RWPE2 (cell line): ENCODE measurements around the gene CCDC24.

Source experiments
- ATAC-seq: fragments of 200-7000 bp; cut with Tn5 transposase; 3 replicates; pipeline ENCODE4 v1.9.1; 2021; ENCODE audit warnings: low read depth
- DNase-seq: peaks from one replicate; pipeline ENCODE4 v3.0.0-alpha.2; 2020; ENCODE audit warnings: low spot score
- H3K27ac ChIP-seq: fragments of 450-650 bp; 2 replicates; pipeline ENCODE4 v1.5.1; 2017; ENCODE audit warnings: mild to moderate bottlenecking; ENCODE audit not compliant: poor library complexity, severe bottlenecking
- H3K27me3 ChIP-seq: fragments of 250-450 bp; sonication (Bioruptor Pico); 2 replicates; pipeline ENCODE4 v1.5.1; 2021; ENCODE audit warnings: mild to moderate bottlenecking, moderate library complexity; ENCODE audit not compliant: insufficient read depth, poor library complexity, severe bottlenecking
- H3K36me3 ChIP-seq: fragments of 250-450 bp; sonication (Bioruptor Pico); 2 replicates; pipeline ENCODE4 v1.5.1; 2020; ENCODE audit warnings: low read depth, mild to moderate bottlenecking, moderate library complexity
- H3K4me1 ChIP-seq: fragments of 250-450 bp; sonication (Bioruptor Pico); 2 replicates; pipeline ENCODE4 v1.5.1; 2021; ENCODE audit warnings: mild to moderate bottlenecking, moderate library complexity; ENCODE audit not compliant: insufficient read depth, poor library complexity, severe bottlenecking
- H3K4me3 ChIP-seq: fragments of 250-450 bp; sonication (Bioruptor Pico); 2 replicates; pipeline ENCODE4 v1.5.1; 2021; ENCODE audit warnings: mild to moderate bottlenecking, moderate library complexity; ENCODE audit not compliant: severe bottlenecking
- H3K9me3 ChIP-seq: fragments of 250-450 bp; sonication (Bioruptor Pico); 2 replicates; pipeline ENCODE4 v1.5.1; 2021; ENCODE audit warnings: mild to moderate bottlenecking, moderate library complexity; ENCODE audit not compliant: severe bottlenecking
- TF ChIP-seq, protein P1 (sequence below): fragments of 450-650 bp; IDR thresholded peaks from one replicate; pipeline ENCODE4 v1.5.1; 2017; ENCODE audit warnings: mild to moderate bottlenecking, moderate library complexity; ENCODE audit not compliant: poor library complexity, severe bottlenecking

CCDC24 gene

DNA sequence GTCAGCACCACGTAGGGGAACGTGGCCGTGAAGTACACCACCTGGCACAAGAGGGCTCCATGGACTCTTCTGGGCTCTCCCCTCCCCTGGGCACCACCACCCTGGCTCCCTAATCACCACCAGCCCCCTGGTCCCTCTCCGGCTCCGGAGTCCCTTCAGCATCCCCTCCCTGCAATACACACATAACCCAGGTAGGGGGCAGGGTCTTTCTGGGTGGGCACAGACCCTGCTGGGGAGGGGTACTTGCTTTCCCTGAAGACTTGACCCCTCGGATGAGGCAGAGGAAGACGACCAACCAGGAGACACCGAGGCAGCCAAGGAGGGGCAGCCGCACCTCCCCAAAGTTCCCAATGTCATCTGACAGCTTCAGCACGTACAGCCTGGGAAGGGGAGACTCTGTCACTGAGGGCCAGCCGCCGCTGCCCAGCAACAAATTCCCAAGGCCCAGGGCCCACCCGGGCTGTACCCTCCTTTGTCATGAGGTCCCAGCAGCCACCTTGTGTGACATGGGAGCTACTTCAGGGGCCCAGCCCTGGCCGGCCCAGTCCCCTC lies 11.3 kb downstream of the CCDC24 start:
- ATAC-seq, result no peak
- TF ChIP-seq, protein P1, sequence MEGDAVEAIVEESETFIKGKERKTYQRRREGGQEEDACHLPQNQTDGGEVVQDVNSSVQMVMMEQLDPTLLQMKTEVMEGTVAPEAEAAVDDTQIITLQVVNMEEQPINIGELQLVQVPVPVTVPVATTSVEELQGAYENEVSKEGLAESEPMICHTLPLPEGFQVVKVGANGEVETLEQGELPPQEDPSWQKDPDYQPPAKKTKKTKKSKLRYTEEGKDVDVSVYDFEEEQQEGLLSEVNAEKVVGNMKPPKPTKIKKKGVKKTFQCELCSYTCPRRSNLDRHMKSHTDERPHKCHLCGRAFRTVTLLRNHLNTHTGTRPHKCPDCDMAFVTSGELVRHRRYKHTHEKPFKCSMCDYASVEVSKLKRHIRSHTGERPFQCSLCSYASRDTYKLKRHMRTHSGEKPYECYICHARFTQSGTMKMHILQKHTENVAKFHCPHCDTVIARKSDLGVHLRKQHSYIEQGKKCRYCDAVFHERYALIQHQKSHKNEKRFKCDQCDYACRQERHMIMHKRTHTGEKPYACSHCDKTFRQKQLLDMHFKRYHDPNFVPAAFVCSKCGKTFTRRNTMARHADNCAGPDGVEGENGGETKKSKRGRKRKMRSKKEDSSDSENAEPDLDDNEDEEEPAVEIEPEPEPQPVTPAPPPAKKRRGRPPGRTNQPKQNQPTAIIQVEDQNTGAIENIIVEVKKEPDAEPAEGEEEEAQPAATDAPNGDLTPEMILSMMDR, result no peak
- no peaks in the 10 kb centered on the region for H3K27me3 ChIP-seq
- H3K4me1 ChIP-seq, result no peaks in the 10 kb centered on the region
- no peak overlapping the region for H3K27ac ChIP-seq
- H3K4me3 ChIP-seq, result no peak overlapping the region
- H3K36me3 ChIP-seq, result peaks cover 13% of the 10 kb centered on the region; the same call in 1 of the 2 replicates
- no peak for DNase-seq
- no peaks in the 10 kb centered on the region for H3K9me3 ChIP-seq

DNA sequence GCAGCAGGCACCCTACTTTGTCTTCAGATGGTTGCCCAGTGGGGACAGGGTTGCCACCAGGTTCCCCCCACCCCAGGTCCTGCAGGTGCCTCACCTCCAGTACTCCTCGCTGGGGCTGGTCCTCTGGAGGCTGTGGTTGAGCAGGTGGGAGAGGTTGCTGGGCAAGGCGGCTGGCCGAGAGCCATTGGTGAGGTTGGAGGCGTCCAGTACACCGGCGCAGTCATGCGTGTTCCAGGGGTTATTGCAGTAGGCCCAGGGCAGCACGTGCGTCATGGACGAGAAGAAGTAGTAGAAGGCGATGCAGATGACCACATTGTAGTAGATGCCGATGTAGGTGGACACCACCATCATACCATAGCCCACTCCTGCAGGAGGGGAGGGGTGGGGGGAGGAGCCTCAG lies 16.9 kb downstream of the CCDC24 start:
- no peak overlapping the region for H3K4me3 ChIP-seq
- H3K27ac ChIP-seq, result no peak overlapping the region
- no peaks in the 10 kb centered on the region for H3K4me1 ChIP-seq
- H3K27me3 ChIP-seq, result no peaks in the 10 kb centered on the region
- H3K9me3 ChIP-seq, result no peaks in the 10 kb centered on the region
- TF ChIP-seq, protein P1, result no peak
- ATAC-seq (no peak), DNase-seq (no peak)
- peaks cover 13% of the 10 kb centered on the region; the same call in 1 of the 2 replicates for H3K36me3 ChIP-seq

DNA sequence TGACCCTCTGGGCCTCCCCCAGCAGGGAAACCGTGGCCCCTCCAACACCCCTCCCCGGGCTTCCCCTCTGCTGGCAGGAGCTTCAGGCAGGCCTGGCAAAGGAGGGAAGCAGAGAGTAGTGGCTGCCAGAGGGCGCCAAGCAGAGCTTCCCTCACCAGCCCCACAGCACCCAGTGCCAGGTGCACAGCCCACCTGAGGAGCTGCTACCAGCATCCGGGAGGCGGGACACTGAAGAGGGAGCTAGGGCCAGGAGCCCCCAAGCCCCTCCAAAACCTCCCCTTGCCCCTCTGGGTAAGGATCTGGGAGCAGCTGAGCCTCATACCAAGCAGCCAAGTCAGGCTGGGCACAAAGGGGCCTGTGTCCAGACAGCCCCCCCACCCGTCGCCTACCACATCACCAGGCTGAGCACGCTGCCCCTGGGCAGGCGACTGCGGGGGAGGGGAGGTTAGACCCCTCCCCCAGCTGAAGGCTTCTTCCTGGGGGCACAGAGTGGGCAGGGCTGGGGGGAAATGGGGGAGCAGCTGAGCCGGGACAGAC lies 19.6 kb downstream of the CCDC24 start:
- ATAC-seq (no peak), DNase-seq (no peak)
- 0 out of 2 replicates have a peak, but pooled peaks cover 2% of the 10 kb centered on the region for H3K36me3 ChIP-seq
- H3K4me3 ChIP-seq, result no peak overlapping the region
- H3K27ac ChIP-seq, result no peak overlapping the region
- no peaks in the 10 kb centered on the region for H3K4me1 ChIP-seq
- H3K27me3 ChIP-seq, result no peaks in the 10 kb centered on the region
- no peaks in the 10 kb centered on the region for H3K9me3 ChIP-seq
- TF ChIP-seq, protein P1, result no peak

DNA sequence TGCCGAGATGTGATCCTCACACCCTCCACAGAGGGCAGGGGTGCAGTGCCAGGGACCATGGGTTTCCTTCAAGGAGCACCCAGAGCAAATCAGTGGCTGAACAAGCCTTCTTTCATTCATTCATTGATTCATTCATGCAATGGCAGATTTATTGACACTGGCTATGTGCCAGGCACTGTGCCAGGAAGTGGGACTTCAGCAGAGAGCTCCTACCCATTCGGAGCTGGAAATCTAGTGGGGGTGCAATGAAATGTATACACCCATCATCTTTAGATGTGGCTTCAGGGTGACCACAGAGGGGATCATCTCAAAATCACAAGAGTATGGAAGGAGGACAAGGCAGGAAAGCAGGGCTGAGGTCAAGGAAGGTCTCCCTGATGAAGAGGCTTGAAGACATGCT lies 21.0 kb downstream of the CCDC24 start:
- no peaks in the 10 kb centered on the region for H3K36me3 ChIP-seq
- DNase-seq (no peak), ATAC-seq (no peak)
- TF ChIP-seq, protein P1, result no peak
- H3K27me3 ChIP-seq, result no peaks in the 10 kb centered on the region
- no peaks in the 10 kb centered on the region for H3K9me3 ChIP-seq
- H3K4me3 ChIP-seq, result no peak overlapping the region
- no peak overlapping the region for H3K27ac ChIP-seq
- H3K4me1 ChIP-seq, result no peaks in the 10 kb centered on the region

DNA sequence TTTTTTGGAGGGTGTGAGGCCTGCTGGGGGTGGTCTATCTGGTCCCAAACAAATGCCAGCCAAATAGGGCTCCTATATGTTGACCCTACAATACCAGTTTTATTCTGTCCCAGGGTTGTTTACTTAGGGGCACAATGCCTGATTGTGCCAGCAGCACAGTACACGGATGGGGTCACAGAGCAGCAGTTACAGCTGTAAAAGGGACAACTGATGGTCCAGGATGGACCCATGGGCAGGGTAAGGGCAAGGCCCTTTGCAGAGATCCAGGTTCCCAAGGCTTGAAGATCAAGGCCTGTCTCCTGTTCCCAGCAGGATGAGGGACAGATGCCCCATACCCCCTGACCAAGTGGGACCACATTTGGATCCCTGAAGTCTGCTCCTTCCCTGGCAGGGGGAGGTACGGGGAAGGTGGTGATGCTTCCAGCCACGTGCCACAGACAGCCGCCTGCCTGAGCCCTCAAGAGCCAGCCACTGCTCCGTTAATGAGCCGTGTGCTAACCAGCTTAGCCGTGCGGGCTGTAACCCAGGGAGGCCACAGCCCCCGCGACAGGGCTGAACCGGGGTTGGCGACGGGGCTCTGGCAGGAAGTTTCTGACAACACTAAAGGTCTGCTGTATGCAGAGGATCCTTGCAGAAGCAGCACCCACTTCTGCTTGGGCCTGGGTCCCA lies 21.7 kb downstream of the CCDC24 start:
- Histone ChIP-seq H3K4me1 (no peaks in the 10 kb centered on the region), H3K9me3 (no peaks in the 10 kb centered on the region), H3K36me3 (no peaks in the 10 kb centered on the region), H3K27ac (no peak overlapping the region), H3K4me3 (no peak overlapping the region), H3K27me3 (no peaks in the 10 kb centered on the region)
- TF ChIP-seq, protein P1, result no peak
- DNase-seq (peak; percentile 47), ATAC-seq (no peak)
